GM21619 (cell line): Measurements from ENCODE around the gene ANKMY1.

Experiments
- ATAC-seq: cut with Tn5 transposase; IDR thresholded peaks from one replicate; pipeline ENCODE4 v1.9.1; 2021; ENCODE audit not compliant: unreplicated experiment

The ANKMY1 gene

GRCh38 chr2:240438810-240439697, 118.7 kb downstream of the ANKMY1 start:
- ATAC-seq: no peak

- no peak for ATAC-seq
Measured at GRCh38 chr2:240437861-240438809, 119.7 kb downstream of the ANKMY1 start.

GRCh38 chr2:240437551-240437860, 120.3 kb downstream of the ANKMY1 start:
- ATAC-seq: no peak

- no peak for ATAC-seq
Measured at GRCh38 chr2:240436683-240437550, 120.9 kb downstream of the ANKMY1 start.

GRCh38 chr2:240435948-240436682, 121.7 kb downstream of the ANKMY1 start:
- ATAC-seq: peak; percentile 15

GRCh38 chr2:240435457-240435947, 122.3 kb downstream of the ANKMY1 start, which contains the start of gene GPC1:
Gene GPC1 (plus strand): TSS chr2:240435663. CDS start chr2:240435919, 256 bp downstream.
- peak; percentile 46 for ATAC-seq

- peak; percentile 54 for ATAC-seq
Measured at GRCh38 chr2:240434728-240435456, 122.9 kb downstream of the ANKMY1 start.

- ATAC-seq: no peak
Measured at GRCh38 chr2:240433973-240434727, 123.6 kb downstream of the ANKMY1 start.

GRCh38 chr2:240432820-240433801, 124.7 kb downstream of the ANKMY1 start:
- ATAC-seq: no peak

- no peak for ATAC-seq
Measured at GRCh38 chr2:240432430-240432819, 125.4 kb downstream of the ANKMY1 start.

GRCh38 chr2:240431661-240432424, 125.9 kb downstream of the ANKMY1 start:
- ATAC-seq: no peak

- no peak for ATAC-seq
Measured at GRCh38 chr2:240431271-240431660, 126.5 kb downstream of the ANKMY1 start.

GRCh38 chr2:240430595-240430994, 127.2 kb downstream of the ANKMY1 start:
- no peak for ATAC-seq

- ATAC-seq: no peak
Measured at GRCh38 chr2:240429872-240430491, 127.8 kb downstream of the ANKMY1 start.
